NCI-H2196 treated with DMSO at 0.1 percent for 48 hours (cell line): ENCODE data around the gene ZC2HC1B.

ENCODE experiments used
- DNase-seq: peaks from one replicate; lab custom pipeline; 2025; ENCODE audit not compliant: unreplicated experiment; lab: John Stamatoyannopoulos, UW

The ZC2HC1B gene

DNA sequence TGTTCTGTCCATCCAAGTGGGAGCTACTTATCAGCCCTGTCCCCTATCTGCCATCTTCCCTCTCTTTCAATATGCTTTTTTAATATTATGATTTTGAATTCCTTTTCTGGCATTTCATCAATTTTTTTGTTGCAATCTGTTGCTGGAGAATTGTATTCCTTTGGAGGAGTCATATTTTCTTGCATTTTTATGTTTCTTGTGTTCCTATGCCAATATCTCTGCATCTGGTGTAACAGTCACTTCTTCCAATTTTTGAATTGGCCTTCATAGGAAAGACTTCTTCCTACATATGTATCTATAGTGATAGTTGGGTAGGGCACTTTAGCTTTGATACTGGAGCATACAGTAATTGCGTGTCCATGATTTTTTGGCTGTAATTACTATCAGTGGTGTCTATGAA lies 70.1 kb downstream of the ZC2HC1B start:
- DNase-seq: no peak

DNA sequence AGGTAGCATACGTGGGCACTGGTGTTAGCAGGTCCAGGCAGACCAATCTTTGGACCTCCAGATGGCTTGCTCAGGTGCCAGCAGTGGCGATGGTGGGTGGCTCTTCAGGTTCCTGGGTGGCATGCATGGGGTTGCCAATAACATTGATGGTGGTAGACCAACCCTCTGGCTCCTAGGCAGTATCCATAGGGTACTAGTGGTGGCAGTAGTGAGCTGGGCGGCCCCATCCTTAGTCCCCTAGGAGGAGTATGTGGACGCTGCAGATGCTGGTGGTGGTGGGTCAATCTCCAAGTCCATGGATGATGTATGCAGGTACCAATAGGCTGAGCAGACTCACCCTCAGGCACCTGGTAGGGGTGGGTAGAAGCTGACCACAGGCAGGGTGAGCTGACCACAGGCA lies 70.6 kb downstream of the ZC2HC1B start:
- no peak for DNase-seq

DNA sequence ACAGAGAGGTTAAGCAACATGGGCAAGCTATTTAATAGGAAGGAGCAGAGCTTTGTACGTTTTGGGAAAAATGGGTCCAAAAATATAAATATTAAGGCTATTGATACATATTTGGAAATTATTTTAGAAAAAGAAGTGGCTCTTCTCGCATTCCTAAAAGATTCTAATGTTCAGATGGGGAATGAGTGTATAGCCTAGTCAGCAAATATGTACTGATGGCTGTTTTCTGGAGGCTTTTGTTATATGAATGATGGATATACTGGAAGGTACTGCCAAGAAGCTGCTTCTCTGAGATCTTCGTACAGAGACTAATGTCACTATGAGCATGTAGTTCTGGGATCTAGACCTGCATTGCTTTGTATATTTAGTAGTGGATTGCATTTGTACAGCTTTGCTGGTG lies 72.1 kb downstream of the ZC2HC1B start:
- no peak for DNase-seq

DNA sequence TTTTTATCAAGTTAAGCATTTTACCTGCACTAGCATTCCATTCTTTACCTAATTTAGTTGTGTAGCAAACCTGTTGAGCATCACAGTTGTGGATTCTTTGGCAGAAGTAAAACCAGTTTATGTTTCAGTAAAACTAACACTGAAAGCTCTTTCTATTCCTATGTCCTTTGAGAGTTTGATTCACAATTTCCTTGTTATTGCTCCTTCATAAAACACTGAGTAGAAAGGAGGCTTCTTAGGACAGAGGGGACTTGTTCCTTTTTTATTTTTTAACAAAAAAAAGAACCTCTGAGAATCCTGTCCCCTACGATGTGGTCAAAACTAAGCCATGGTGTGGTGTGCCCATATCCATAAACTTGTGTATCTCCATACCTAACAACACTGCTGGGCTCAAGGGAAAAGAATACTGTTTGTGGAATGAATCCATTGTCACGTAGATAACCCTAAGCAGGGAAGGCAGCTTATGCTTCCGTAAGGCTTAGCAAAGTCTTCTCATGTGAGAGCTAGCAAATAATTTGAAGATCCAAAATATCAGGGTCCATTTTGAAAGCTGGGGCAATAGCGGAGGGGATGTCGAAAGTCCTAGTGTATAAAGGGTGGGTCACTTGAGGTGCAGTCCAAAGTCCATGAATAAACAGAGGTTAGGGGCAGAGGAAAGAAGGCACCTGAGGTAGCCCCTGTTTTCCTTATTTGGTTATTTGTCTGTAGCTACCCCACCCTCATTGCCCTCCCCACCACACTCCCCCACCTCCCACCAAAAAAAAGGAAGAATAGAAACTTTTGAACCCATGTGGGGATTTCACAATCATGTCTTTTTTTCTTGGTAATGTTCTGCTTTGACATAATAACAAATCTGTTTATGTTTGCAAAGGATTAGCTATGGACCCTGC lies 72.7 kb downstream of the ZC2HC1B start:
- DNase-seq: no peak

DNA sequence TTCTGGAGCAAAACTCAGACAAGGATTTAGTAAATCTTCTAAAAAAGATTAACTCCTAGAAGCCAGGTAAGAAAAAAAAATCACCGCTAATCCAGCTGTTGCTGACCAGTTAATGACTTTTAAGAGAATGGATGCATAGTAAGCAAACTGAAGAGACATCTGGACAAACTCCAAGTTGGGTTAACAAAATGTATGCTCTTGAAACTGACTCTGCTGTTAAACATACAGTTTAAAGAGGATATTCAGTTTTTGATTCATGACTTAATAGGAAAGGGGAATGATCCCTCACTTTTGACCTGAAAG lies 73.3 kb downstream of the ZC2HC1B start:
- DNase-seq: no peak

DNA sequence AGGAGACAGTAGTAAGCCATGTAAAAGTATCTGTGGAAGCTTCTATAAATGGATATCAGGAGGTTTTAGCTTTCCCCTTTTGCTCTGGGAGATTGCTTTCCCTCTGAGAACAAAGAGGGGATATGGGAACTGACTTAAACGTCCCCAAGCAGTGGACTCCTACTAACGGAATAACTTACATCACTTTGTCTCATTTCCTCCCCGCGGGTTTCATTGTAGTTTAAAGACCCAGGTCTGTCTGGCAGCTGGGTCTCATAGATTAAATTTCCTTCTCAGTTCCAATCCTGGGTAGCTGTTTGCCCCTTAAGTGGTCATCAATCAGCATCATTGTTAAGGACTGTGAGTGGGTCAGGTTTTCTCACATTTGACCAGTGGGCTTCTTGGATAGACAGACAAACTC lies 75.1 kb downstream of the ZC2HC1B start:
- DNase-seq: no peak

DNA sequence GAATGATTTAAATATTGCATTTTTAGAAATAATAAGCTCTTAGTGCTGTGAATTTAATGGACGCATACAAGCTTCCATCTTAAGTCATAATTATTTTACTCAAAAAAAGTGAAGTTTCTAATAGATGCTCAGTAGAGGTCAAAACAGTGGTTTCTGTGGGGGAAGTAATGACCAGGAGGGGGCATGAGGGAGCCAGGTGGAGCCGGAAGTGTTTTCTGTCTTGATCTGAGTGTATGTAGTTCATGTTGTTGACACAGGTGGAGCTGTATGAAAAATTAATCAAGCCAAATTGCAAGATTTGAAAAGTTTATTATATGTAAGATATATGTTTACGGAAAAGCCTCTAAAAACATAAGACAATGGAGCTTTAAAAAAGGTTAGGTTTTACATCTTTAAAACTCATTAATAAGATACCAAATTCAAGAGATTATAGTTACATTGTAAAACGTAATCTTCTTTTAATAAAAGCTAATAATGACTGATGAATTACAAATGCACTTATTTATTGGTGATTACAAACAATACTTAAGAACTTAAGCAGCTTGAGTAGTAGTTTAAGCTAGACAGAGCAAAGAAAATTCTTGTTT lies 75.8 kb downstream of the ZC2HC1B start:
- no peak for DNase-seq

DNA sequence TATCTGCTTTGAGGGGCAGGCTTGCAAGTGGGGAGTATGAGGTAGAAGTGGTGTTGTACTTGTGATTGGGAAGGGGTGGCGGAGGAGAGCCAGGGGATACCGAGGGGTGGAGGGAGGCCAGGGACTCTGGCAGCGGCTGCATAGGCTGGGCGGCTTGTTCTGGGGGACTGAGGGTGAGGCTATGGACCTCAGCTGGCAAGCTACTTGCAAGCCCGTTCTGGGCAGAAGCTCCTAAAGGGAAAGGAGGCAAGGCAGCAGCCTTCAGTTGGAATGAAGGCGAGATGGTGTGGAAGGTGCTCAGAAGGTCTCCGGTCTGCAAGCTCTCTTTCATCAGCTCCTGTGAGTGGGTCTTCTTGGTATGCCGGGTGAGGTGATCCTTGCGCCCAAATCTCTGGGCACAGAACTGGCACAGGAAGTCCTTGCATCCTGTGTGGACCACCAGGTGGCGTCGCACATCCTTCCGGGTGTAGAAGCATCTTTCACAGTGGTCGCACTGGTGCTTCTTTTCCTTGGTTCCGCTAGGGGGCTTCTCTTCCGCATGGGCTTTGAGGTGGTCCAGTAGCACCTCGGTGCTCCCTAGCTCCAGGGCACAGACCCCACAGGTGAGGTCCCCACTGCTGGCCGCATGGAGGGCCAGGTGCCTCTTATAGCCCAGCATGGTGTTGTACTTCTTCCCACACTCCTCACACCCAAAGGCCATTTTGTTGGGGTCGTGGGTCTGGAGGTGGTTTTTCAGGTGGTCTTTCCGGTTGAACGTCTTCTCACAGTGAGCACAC lies 77.8 kb downstream of the ZC2HC1B start:
- DNase-seq: no peak

DNA sequence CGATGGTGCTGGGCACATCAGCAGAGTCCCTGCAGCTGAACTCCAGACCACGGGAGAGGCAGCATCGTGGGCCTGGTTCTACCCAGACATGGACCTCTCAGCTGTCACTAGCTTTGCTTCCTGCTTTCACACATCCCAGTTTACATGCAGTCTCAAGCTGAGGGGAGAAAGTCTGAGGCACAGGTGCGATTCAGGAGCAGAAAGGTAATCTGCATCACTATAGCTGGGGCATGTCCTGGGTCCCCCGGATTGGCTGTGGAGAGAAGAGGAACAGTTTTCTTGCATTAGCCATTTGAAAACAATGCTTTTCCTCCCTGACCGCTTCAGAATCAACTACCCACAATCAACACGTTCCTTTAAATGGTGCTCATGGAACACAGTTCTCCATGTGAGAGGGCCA lies 83.9 kb downstream of the ZC2HC1B start:
- no peak for DNase-seq

DNA sequence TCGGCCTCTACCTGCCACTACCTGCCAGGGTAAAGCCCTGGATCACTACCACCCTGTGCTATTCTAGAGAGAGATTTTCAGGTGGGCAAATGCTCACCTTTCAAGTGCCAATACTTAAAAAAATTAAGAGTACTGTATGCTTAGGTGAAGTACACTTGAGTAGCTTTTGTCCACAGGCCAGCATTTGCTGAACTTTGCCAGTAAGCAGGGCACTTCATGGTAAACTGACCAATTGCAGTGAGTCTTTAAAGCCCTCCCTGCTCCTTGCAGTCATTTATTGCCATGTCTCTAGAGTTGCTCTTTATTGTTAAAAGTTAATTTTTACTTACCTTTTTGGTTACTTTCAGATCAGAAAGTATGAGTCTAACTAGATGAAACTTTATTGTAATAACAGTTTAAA lies 85.3 kb downstream of the ZC2HC1B start:
- DNase-seq: no peak

DNA sequence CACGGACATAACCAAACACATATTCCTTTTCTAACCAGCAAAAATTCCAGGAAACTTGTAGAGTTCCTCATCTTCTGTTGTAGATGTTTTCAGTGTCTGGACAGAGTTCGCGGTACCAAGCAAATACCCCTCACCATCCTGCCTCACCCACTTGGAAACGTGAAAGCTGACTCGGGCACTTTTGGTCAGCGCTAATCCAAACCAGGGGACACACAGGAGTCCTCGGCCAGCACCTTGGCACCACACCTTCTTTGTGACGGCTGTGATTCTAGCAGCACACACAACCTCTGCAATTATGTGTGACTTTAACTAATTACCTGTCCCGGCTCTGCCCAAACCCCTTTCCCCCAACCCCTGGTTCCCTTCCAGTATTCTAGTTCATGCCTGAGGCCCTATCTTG lies 85.7 kb downstream of the ZC2HC1B start:
- no peak for DNase-seq

DNA sequence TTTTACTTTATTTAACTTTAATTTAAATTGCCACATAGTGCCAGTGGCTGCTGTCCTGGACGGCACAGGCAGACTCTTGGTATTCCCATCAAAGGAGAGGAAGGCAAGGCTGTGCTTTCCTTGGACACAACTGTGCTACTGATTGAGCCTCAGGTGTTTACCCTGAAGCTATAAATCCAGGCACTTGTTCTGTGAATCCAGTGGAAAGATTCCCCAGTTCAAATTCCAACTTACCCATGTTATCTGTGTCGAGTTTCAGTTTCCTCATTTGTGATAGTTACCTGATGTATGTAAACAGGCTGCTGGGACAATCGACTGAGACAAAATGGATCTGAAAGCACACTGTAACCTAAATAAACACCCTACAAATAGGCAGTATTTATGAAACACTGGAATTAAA lies 86.6 kb downstream of the ZC2HC1B start:
- DNase-seq: no peak

DNA sequence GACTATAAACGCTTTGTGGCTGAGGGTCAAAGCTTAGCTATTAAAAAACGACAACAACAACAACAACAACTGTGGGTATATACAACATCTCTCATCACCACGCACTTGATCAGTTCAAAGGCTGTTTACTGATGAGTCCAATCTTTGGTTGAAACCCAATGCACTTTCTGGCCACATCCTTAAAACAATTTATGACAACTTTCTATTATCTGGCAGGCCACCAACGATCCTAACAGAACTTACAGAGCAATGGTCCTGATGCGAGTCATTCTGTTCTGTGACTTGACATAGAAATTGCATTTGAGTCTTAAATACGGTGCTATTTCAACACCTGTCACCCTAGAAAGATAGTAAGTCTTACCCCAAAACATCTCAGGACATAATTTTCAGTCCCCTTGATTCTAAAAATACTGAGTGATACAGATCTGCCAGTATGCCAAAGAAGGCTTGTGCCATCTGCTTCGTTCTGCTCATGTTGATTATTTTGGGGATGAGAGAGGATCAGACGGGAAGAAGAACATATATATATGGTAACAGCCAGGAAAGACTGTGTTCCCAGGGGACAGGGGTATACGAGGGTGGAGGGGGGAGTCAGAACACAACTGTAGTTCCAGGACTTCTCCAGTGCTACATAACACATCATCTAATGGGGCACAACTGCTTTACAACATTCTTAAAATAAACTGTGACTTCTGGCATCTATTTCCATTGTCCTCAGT lies 87.9 kb downstream of the ZC2HC1B start:
- DNase-seq: no peak

DNA sequence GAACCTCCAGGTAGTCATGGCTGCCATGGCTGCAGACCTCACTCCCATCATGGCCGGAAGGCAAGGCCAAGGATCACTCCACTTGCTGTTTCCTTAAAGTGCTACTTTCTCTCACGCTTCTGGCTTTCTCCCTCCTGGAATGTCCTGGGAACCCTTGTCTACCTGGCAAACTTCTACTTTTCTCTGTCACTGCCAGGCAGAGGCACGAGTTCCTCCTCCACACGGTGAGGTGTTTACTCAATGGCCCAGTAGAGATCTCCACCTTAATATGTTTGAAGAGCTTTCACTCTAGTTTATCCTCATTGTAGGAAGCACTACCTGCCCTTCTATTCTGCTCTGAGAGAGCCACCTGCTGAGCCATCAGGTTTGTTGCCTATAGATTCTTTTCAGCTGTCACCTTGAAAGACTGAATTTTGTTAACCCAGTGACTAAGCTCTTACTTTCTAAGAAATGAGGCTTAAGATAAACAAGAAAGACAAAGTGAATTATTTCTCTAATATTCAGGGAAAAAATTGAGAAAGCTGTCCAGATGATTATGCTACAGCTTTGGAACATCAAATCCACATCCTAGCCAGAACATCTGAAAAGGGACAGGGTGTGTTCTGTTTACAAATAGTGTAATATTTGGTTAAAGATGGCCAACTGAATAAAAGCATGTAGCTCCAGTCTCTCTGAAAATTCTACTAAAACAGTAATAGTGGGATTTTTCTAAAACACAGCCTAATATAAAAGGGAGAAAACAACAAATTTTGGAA lies 88.8 kb downstream of the ZC2HC1B start:
- DNase-seq: no peak

DNA sequence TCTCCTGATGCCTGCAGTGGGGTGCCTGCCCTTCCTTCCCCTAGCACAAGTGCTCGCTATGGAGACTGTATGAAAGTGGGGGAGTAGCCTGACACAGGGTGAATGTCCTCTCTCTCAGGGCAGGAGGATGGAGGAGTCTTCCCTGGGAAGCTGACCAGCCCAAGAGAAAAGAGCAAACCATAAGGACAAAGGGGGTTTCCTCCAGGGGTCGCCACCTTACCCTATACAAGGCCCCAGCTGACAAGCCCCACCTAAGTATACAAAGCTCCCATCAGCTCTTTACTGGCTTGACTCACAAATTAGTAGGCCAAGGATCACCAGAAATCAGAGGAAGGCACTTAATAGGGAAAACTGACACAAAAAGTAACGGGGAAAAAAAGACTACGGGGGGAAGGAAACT lies 89.6 kb downstream of the ZC2HC1B start:
- no peak for DNase-seq

DNA sequence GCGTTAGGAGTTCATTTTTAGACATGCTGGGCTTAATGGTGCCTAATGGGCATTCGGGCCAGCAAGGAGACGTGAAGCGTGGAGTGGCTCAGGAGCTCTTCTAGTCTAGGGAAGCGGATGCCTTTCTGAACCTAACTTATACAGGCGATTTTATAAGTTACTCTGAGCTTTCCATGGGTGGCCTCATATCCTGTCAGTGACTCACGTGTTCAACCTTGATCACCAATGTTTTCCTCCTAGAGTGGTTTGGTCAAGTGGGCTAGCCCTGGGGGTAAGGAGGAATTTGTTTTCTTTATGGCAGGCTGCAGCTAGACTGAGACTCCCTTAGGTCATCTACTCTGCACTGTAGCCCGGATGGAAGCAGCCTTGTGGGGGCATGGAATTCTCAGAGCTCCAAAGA lies 91.7 kb downstream of the ZC2HC1B start:
- DNase-seq: no peak

DNA sequence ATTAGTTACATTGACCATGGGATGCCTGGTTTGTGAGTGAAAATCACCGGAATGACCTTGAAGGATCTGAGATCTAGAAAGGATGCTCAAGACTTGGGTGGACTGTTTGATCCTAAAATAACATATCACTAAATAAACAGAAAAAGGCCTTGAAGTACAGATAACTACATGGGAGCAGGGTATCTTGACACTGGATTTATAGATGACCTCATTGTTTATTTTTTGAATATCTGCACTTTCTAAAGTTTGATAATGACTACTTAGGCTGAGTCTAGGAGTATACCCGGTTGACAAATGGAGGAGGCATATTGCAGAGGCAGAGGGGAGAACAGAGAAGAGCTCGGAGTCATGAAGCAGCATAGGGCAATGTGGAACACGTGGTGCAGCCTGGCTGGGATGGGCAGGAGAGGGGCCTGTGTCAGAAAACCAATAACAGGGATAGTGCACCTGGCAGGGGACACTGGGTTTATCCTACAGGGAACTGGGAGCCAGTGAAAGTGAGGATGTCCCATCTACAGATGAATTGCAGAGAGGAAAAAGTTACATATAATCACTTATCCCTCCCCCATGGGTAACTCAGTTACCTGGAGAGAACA lies 93.5 kb downstream of the ZC2HC1B start:
- DNase-seq: no peak

DNA sequence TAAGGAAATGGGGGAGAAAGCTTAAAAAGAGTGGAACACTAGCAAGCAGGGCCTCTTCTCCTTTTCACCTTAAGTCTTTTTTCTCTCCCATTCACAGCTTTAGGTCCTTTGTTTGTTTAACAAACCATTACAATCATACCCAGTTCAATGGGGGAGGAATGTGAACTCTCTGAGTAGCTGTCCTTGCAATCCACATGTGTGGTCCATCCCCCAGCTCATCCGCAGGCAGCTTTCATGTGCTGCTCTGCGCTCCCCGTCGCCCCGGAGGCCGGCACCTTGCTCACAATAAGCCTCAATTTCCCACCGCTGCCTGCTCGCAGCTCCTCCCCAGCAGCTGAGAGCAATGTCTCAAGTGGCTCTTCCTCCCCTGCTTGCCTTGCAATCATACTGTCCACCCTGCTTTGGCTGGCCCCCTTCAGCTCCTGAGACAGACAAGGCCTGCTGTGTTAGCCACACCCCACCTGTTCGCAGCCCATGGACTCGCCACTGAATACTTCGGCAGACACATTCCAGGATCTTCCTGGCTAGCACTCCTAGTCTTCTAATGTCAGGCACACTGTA lies 94.6 kb downstream of the ZC2HC1B start:
- DNase-seq: no peak

DNA sequence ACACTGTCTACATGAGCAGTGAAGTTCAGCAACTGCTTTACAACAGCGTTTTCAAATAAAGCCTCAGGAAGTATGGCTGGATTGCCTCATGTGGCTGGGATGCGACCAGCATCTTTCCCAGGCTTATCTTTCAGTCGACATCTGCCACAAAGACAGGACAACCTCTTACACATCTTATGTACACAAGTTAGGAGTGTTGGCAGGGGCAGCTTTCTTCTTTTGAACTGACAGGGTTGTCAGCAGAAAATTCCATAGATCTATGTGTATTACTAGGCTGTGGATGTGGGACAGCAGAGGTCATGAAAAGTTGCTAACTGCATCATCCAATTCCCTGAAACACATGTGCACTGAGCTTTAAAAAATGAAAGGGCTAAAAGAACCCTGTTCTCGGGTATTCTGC lies 95.7 kb downstream of the ZC2HC1B start:
- no peak for DNase-seq

DNA sequence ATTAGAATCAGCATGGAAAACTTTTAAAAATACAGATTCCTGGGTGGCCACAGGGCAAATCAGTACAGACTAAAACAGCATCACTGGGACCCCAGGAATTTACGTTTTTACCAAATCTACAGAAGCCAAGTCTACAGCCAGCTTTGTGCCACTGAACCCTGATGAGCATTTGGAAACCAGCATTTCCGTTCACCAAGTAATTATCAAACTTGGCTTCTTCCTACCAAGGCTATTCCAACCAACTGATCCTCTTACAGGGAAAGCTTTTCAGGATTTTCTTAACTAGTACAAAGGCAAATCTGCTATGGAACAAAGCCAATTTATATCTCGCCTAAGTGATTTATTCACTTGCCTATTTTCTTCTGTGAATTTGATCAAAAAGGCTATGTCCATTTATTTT lies 96.8 kb downstream of the ZC2HC1B start:
- no peak for DNase-seq
